Natural killer cell (primary cell): ENCODE data around the gene TAS2R41. TPM values are rescaled to one million over a fixed set of nuclear protein-coding genes. Genes with fewer than 3 reads are reported as not detected.

Experiments used
- ATAC-seq, 3 donors: fragments of 150-1000 bp in 2 of 3; fragments of 200-7000 bp in 1 of 3; cut with Tn5 transposase; 1 replicate in 1 of 3; 2 replicates in 2 of 3; pipeline ENCODE4 v1.10.0; 2021; ENCODE audit warnings: mild to moderate bottlenecking in 2 of 3, moderate library complexity in 2 of 3
- DNase-seq, 2 donors: peaks; one replicate each; pipeline versions ENCODE4 v3.0.0 to v3.0.0-alpha.2; 2013 to 2021; ENCODE audit warnings: mixed read lengths in 1 of 2
- H3K27ac ChIP-seq: one replicate; pipeline ENCODE4 v1.5.1; 2013; ENCODE audit warnings: mild to moderate bottlenecking, low read length
- H3K27me3 ChIP-seq: one replicate; pipeline ENCODE4 v1.6.1; 2013; ENCODE audit warnings: low read length; ENCODE audit not compliant: control insufficient read depth, insufficient read depth
- H3K36me3 ChIP-seq: one replicate; pipeline ENCODE4 v1.6.1; 2013; ENCODE audit warnings: low read length; ENCODE audit not compliant: control insufficient read depth, insufficient read depth
- H3K4me1 ChIP-seq: one replicate; pipeline ENCODE4 v1.6.1; 2013; ENCODE audit warnings: low read length; ENCODE audit not compliant: control insufficient read depth, insufficient read depth
- H3K4me3 ChIP-seq: one replicate; pipeline ENCODE4 v1.5.1; 2013; ENCODE audit warnings: low read length
- H3K9me3 ChIP-seq: one replicate; pipeline ENCODE4 v1.6.1; 2013; ENCODE audit warnings: low read length; ENCODE audit not compliant: control insufficient read depth, insufficient read depth
- H3K27ac Mint-ChIP-seq, 2 donors: one replicate each; pipeline ENCODE4 v1.8.0; 2022; ENCODE audit warnings: mild to moderate bottlenecking in 2 of 2, mixed read lengths in 2 of 2, moderate library complexity in 1 of 2
- H3K27me3 Mint-ChIP-seq, 2 donors: one replicate each; pipeline ENCODE4 v1.8.0; 2022; ENCODE audit warnings: low read depth in 2 of 2, mixed read lengths in 2 of 2
- H3K36me3 Mint-ChIP-seq: one replicate; pipeline ENCODE4 v1.8.0; 2022; ENCODE audit warnings: mixed read lengths
- H3K4me1 Mint-ChIP-seq, 2 donors: one replicate each; pipeline ENCODE4 v1.8.0; 2022; ENCODE audit warnings: mixed read lengths in 2 of 2
- H3K4me3 Mint-ChIP-seq: one replicate; pipeline ENCODE4 v1.8.0; 2022; ENCODE audit warnings: mild to moderate bottlenecking, moderate library complexity, mixed read lengths
- H3K9me3 Mint-ChIP-seq, 2 donors: one replicate each; pipeline ENCODE4 v1.8.0; 2022; ENCODE audit warnings: mixed read lengths in 2 of 2
- WGBS: methylation state at CpG from one replicate; pipeline ENCODE4 v1.1.7; 2013; ENCODE audit warnings: missing lambda C conversion rate; ENCODE audit not compliant: insufficient coverage; 5-methylcytosine and 5-hydroxymethylcytosine counted together
- intact Hi-C: fragments of 100-400 bp; cut with micrococcal nuclease; formaldehyde crosslinking; loops from one replicate; pipeline ENCODE4 v1.14.2; 2022
- total RNA-seq, 4 donors: library from RNA; stranded (reverse); fragments of 120-200 nt in 1 of 4; gene quantifications; one replicate each; pipeline versions ENCODE4 v1.2.3 to v1.2.4, GENCODE V29; 2013 to 2022
- TF ChIP-seq, protein P1 (sequence below): fragments of 200-600 bp; IDR thresholded peaks from one replicate; pipeline ENCODE4 v1.8.0; 2022; ENCODE audit warnings: antibody characterized with exemption

Gene TAS2R41, protein sequence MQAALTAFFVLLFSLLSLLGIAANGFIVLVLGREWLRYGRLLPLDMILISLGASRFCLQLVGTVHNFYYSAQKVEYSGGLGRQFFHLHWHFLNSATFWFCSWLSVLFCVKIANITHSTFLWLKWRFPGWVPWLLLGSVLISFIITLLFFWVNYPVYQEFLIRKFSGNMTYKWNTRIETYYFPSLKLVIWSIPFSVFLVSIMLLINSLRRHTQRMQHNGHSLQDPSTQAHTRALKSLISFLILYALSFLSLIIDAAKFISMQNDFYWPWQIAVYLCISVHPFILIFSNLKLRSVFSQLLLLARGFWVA
- not detected for total RNA-seq
- total RNA-seq (2013): not detected

DNA sequence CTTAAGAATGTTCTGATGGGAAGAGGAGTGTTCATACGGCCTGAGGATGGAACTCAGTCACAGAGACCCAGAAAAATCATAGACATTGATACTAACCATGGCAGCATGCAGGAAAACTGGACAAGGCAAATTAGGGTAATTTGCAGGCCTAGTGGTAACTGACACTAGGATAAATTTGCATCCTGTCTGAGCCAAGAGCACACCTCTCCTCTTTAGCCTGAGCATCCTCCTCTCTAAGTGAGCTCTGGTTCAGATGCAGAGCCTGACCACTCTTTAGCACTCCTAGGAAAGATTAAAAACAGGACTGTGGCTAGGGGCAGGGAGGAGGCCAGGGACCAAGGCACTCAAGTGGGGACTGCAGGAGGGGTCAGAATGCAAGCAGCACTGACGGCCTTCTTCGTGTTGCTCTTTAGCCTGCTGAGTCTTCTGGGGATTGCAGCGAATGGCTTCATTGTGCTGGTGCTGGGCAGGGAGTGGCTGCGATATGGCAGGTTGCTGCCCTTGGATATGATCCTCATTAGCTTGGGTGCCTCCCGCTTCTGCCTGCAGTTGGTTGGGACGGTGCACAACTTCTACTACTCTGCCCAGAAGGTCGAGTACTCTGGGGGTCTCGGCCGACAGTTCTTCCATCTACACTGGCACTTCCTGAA is at the start of gene TAS2R41:
Gene TAS2R41 (plus strand): TSS at position 373 of the 650 bp plus-strand sequence. CDS start 0 bp downstream, at position 373.
- DNase-seq (no peak), ATAC-seq (no peak)
- Histone ChIP-seq H3K9me3 (no peaks in the 10 kb centered on the region), H3K36me3 (no peaks in the 10 kb centered on the region), H3K27ac (no peak within 1 kb of the TSS), H3K4me3 (no peak within 1 kb of the TSS), H3K27me3 (no peaks in the 10 kb centered on the region), H3K4me1 (no peaks in the 10 kb centered on the region)
- no peak within 1 kb of the TSS for H3K27ac Mint-ChIP-seq
- no peaks in the 10 kb centered on the region for H3K9me3 Mint-ChIP-seq
- WGBS: 78% methylated on average over 10 of the region's 10 CpGs
- H3K4me1 Mint-ChIP-seq: peaks cover 7 to 15% of the 10 kb centered on the region in 2 donors
- TF ChIP-seq, protein P1, sequence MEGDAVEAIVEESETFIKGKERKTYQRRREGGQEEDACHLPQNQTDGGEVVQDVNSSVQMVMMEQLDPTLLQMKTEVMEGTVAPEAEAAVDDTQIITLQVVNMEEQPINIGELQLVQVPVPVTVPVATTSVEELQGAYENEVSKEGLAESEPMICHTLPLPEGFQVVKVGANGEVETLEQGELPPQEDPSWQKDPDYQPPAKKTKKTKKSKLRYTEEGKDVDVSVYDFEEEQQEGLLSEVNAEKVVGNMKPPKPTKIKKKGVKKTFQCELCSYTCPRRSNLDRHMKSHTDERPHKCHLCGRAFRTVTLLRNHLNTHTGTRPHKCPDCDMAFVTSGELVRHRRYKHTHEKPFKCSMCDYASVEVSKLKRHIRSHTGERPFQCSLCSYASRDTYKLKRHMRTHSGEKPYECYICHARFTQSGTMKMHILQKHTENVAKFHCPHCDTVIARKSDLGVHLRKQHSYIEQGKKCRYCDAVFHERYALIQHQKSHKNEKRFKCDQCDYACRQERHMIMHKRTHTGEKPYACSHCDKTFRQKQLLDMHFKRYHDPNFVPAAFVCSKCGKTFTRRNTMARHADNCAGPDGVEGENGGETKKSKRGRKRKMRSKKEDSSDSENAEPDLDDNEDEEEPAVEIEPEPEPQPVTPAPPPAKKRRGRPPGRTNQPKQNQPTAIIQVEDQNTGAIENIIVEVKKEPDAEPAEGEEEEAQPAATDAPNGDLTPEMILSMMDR: no peak
- H3K36me3 Mint-ChIP-seq: no peaks in the 10 kb centered on the region
- no peak within 1 kb of the TSS for H3K4me3 Mint-ChIP-seq
- peaks cover 3 to 14% of the 10 kb centered on the region in 2 donors for H3K27me3 Mint-ChIP-seq
- intact Hi-C loops: no loop called here

GRCh38 chr7:143429770-143430698 is 47.6 kb upstream of the TAS2R41 start:
- Histone ChIP-seq H3K4me1 (no peaks in the 10 kb centered on the region), H3K4me3 (no peak overlapping the region), H3K9me3 (no peaks in the 10 kb centered on the region), H3K27ac (no peak overlapping the region), H3K36me3 (no peaks in the 10 kb centered on the region), H3K27me3 (no peaks in the 10 kb centered on the region)
- no peaks in the 10 kb centered on the region for H3K36me3 Mint-ChIP-seq
- TF ChIP-seq, protein P1: no peak
- no peak overlapping the region for H3K27ac Mint-ChIP-seq
- H3K4me1 Mint-ChIP-seq: no peaks in the 10 kb centered on the region
- ATAC-seq: no peak
- no peak overlapping the region for H3K4me3 Mint-ChIP-seq
- intact Hi-C loops: no loop called here
- H3K27me3 Mint-ChIP-seq: peaks cover 7 to 8% of the 10 kb centered on the region in 2 donors
- DNase-seq: no peak
- no peaks in the 10 kb centered on the region for H3K9me3 Mint-ChIP-seq
- 89% methylated on average over 9 of the region's 10 CpGs for WGBS

GRCh38 chr7:143431109-143431508 is 46.6 kb upstream of the TAS2R41 start:
- H3K4me3 ChIP-seq: no peak overlapping the region
- intact Hi-C loops: no loop called here
- no peaks in the 10 kb centered on the region for H3K4me1 ChIP-seq
- no peaks in the 10 kb centered on the region for H3K9me3 Mint-ChIP-seq
- 89% methylated on average over 2 of the region's 2 CpGs for WGBS
- no peaks in the 10 kb centered on the region for H3K27me3 ChIP-seq
- no peak for DNase-seq
- H3K27me3 Mint-ChIP-seq: peaks cover 7 to 12% of the 10 kb centered on the region in 2 donors
- no peaks in the 10 kb centered on the region for H3K36me3 Mint-ChIP-seq
- no peak for ATAC-seq
- no peaks in the 10 kb centered on the region for H3K9me3 ChIP-seq
- H3K27ac Mint-ChIP-seq: no peak overlapping the region
- TF ChIP-seq, protein P1: no peak
- no peaks in the 10 kb centered on the region for H3K4me1 Mint-ChIP-seq
- no peak overlapping the region for H3K27ac ChIP-seq
- no peak overlapping the region for H3K4me3 Mint-ChIP-seq
- H3K36me3 ChIP-seq: no peaks in the 10 kb centered on the region
